Measurements from ENCODE around the gene MORC3.

DNA sequence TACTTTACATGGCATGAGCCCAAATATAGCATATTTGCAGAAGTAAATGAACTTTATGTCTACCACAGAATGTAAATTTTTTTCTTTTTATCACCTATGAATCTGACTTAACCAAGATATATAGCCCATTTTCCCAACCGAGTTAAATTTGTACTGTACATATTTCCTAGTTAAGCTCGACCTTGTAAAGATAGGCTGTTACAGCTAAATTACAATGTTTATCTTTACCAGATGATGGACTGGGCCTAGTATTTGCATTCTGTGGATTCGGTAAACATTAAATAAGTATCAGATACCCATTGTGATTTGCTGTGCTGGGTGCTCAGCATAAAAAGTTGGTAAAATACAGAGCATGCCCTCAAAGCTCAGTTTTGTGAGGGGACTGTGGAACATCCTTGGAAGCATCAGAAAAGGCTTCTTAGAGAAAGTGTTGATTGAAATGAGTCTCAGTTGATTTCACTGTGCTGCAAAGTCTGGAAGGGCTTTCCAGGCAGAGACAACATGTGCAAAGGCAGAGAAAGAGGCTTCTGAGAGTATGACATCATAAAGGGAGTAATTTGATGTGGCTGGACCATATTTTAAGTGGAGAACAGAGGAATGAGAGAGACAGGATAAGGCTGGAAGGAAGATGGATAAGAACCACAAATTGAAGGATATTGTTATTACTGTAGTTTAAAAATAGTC is 27.4 kb downstream of the MORC3 start:
- TF ChIP-seq, protein P1, sequence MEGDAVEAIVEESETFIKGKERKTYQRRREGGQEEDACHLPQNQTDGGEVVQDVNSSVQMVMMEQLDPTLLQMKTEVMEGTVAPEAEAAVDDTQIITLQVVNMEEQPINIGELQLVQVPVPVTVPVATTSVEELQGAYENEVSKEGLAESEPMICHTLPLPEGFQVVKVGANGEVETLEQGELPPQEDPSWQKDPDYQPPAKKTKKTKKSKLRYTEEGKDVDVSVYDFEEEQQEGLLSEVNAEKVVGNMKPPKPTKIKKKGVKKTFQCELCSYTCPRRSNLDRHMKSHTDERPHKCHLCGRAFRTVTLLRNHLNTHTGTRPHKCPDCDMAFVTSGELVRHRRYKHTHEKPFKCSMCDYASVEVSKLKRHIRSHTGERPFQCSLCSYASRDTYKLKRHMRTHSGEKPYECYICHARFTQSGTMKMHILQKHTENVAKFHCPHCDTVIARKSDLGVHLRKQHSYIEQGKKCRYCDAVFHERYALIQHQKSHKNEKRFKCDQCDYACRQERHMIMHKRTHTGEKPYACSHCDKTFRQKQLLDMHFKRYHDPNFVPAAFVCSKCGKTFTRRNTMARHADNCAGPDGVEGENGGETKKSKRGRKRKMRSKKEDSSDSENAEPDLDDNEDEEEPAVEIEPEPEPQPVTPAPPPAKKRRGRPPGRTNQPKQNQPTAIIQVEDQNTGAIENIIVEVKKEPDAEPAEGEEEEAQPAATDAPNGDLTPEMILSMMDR (conservative IDR thresholded peaks at IDR 0.05 in 1 of 2, IDR thresholded peaks at IDR 0.05 in 1 of 2; ENCODE audit: low read depth in 1 of 2, low read length in 2 of 2), result no peak
- no peak for TF ChIP-seq EZH2 (IDR thresholded peaks at IDR 0.05; ENCODE audit: low read length, missing control alignments)
